Peyer's patch (tissue), 4 donors: Measurements from ENCODE around the gene CACYBP. TPM values are rescaled to one million over a fixed set of nuclear protein-coding genes. Genes with fewer than 3 reads are reported as not detected.

Experiments
- DNase-seq, 3 donors: peaks; one replicate each; pipeline ENCODE4 v3.0.0-alpha.2; 2017 to 2019
- H3K27ac ChIP-seq, 4 donors: fragments of 200-600 bp; sonication (generic); one replicate each; pipeline ENCODE4 v1.5.1; 2016 to 2019
- H3K27me3 ChIP-seq, 2 donors: fragments of 200-600 bp; sonication (generic); one replicate each; pipeline ENCODE4 v1.5.1; 2019
- H3K36me3 ChIP-seq, 3 donors: fragments of 200-600 bp; sonication (generic); one replicate each; pipeline ENCODE4 v1.5.1; 2016 to 2019
- H3K4me1 ChIP-seq, 4 donors: fragments of 200-600 bp; sonication (generic); one replicate each; pipeline ENCODE4 v1.5.1; 2016 to 2019
- H3K4me3 ChIP-seq, 4 donors: fragments of 200-600 bp; sonication (generic); 1 replicate in 3 of 4; 2 replicates in 1 of 4; pipeline ENCODE4 v1.5.1; 2016 to 2019; ENCODE audit warnings: mild to moderate bottlenecking in 1 of 4
- H3K9me3 ChIP-seq, 4 donors: fragments of 200-600 bp; sonication (generic); one replicate each; pipeline ENCODE4 v1.5.1; 2016 to 2019; ENCODE audit warnings: mild to moderate bottlenecking in 1 of 4
- CTCF ChIP-seq, 6 experiments: fragments of 450-650 bp in 4 of 6; fragments of 200-600 bp in 2 of 6; sonication (generic) in 1 of 6; IDR thresholded peaks; one replicate each; pipeline ENCODE4 v1.5.1; 2017 to 2019; ENCODE audit warnings: antibody characterized with exemption in 6 of 6, mild to moderate bottlenecking in 3 of 6, moderate library complexity in 1 of 6
- POLR2A ChIP-seq, 2 donors: fragments of 450-650 bp; IDR thresholded peaks; one replicate each; pipeline ENCODE4 v1.5.1; 2017; ENCODE audit warnings: antibody characterized with exemption in 2 of 2, mild to moderate bottlenecking in 2 of 2, moderate library complexity in 2 of 2
- total RNA-seq, 4 donors: library from RNA; depleted of rRNA; stranded (reverse); fragments of >200 nt; gene quantifications; one replicate each; pipeline ENCODE4 v1.1.0, GENCODE V29; 2016

CACYBP gene
- 100 to 1,000 TPM in 2 of 4 donors, 10 to 100 TPM in 2; 15.3 to 139 (median 89.6) TPM for total RNA-seq

GRCh38 chr1:174999936-175000696, at the start of gene CACYBP:
TSS of gene CACYBP (plus strand) at chr1:174999947. CDS start at chr1:175000181, 234 bp downstream.
- Histone ChIP-seq H3K4me3 (peak within 1 kb of the TSS; percentile 69 to 92 (median 82)), H3K27me3 (no peaks in the 10 kb centered on the region), H3K27ac (peak within 1 kb of the TSS; percentile 97 to 99 (median 98)), H3K36me3 (no peaks in the 10 kb centered on the region), H3K9me3 (no peaks in the 10 kb centered on the region), H3K4me1 (no peaks in the 10 kb centered on the region)
- TF ChIP-seq POLR2A (IDR thresholded peaks at IDR 0.05) (peak in 1 of 2 donors; percentile 8), CTCF (IDR thresholded peaks at IDR 0.05) (no peak)
- DNase-seq, result peak in 2 of 3 donors; percentile 43 to 69

GRCh38 chr1:174953285-174954072, 46.3 kb upstream of the CACYBP start:
- DNase-seq, result peak in 1 of 3 donors; percentile 65
- H3K9me3 ChIP-seq, result no peaks in the 10 kb centered on the region
- H3K27ac ChIP-seq, result peak overlapping the region in 3 of 4 donors; percentile 28 to 48 (median 40)
- no peak overlapping the region for H3K4me3 ChIP-seq
- H3K27me3 ChIP-seq, result no peaks in the 10 kb centered on the region
- TF ChIP-seq CTCF (IDR thresholded peaks at IDR 0.05), result no peak
- no peak for TF ChIP-seq POLR2A (IDR thresholded peaks at IDR 0.05)
- peaks cover 0 to 27% (median 0%) of the 10 kb centered on the region in 4 donors for H3K4me1 ChIP-seq
- peaks cover 0 to 6% (median 0%) of the 10 kb centered on the region in 3 donors for H3K36me3 ChIP-seq

- DNase-seq, result no peak
- H3K9me3 ChIP-seq, result no peaks in the 10 kb centered on the region
- peaks cover 0 to 27% (median 0%) of the 10 kb centered on the region in 4 donors for H3K4me1 ChIP-seq
- peaks cover 0 to 10% (median 0%) of the 10 kb centered on the region in 3 donors for H3K36me3 ChIP-seq
- no peak overlapping the region for H3K4me3 ChIP-seq
- no peaks in the 10 kb centered on the region for H3K27me3 ChIP-seq
- H3K27ac ChIP-seq, result peak overlapping the region in 1 of 4 donors; percentile 19
- no peak for TF ChIP-seq CTCF (IDR thresholded peaks at IDR 0.05)
- TF ChIP-seq POLR2A (IDR thresholded peaks at IDR 0.05), result no peak
These were observed 45.7 kb upstream of the CACYBP start for GRCh38 chr1:174954073-174954460.

- Histone ChIP-seq H3K36me3 (peaks cover 0 to 16% (median 0%) of the 10 kb centered on the region in 3 donors), H3K4me1 (peaks cover 0 to 27% (median 0%) of the 10 kb centered on the region in 4 donors), H3K9me3 (no peaks in the 10 kb centered on the region), H3K27me3 (no peaks in the 10 kb centered on the region), H3K27ac (peak overlapping the region in 3 of 4 donors; percentile 19 to 36 (median 34)), H3K4me3 (no peak overlapping the region)
- no peak for TF ChIP-seq POLR2A (IDR thresholded peaks at IDR 0.05)
- DNase-seq, result no peak
These were observed 44.8 kb upstream of the CACYBP start for GRCh38 chr1:174954671-174955669.

GRCh38 chr1:174956086-174956485, 43.7 kb upstream of the CACYBP start:
- Histone ChIP-seq H3K9me3 (no peaks in the 10 kb centered on the region), H3K27ac (no peak overlapping the region)

More at GRCh38 chr1:174956086-174956485, 43.7 kb upstream of the CACYBP start:
- TF ChIP-seq POLR2A (IDR thresholded peaks at IDR 0.05) (no peak), CTCF (IDR thresholded peaks at IDR 0.05) (no peak)
- peaks cover 0 to 27% (median 0%) of the 10 kb centered on the region in 4 donors for H3K4me1 ChIP-seq
- DNase-seq, result no peak
- H3K27me3 ChIP-seq, result no peaks in the 10 kb centered on the region
- H3K4me3 ChIP-seq, result no peak overlapping the region
- H3K36me3 ChIP-seq, result peaks cover 0 to 16% (median 0%) of the 10 kb centered on the region in 3 donors
